Lung (tissue), 13 donors: Measurements from ENCODE around the gene NR2C2AP. TPM values are rescaled to one million over a fixed set of nuclear protein-coding genes. Genes with fewer than 3 reads are reported as not detected.

ENCODE experiments used
- ATAC-seq: fragments of 200-7000 bp; cut with Tn5 transposase; one replicate; pipeline ENCODE4 v1.9.1; 2020; ENCODE audit warnings: moderate number of reproducible peaks; ENCODE audit not compliant: insufficient read depth, low FRiP score
- DNase-seq, 3 donors: peaks; one replicate each; pipeline ENCODE4 v3.0.0-alpha.2; 2013 to 2017
- H3K27ac ChIP-seq, 2 donors: one replicate each; pipeline ENCODE4 v1.5.1; 2013; ENCODE audit warnings: mild to moderate bottlenecking in 2 of 2, moderate library complexity in 2 of 2, control low read depth in 1 of 2, inconsistent platforms in 1 of 2, low read depth in 1 of 2, low read length in 1 of 2
- H3K27me3 ChIP-seq, 3 donors: one replicate each; pipeline ENCODE4 v1.5.1; 2013; ENCODE audit warnings: low read length in 2 of 3; ENCODE audit not compliant: control insufficient read depth in 3 of 3, insufficient read depth in 3 of 3
- H3K36me3 ChIP-seq, 4 donors: one replicate each; pipeline ENCODE4 v1.5.1; 2013; ENCODE audit warnings: low read length in 4 of 4, mild to moderate bottlenecking in 1 of 4, moderate library complexity in 1 of 4; ENCODE audit not compliant: control insufficient read depth in 4 of 4, insufficient read depth in 4 of 4
- H3K4me1 ChIP-seq, 5 donors: one replicate each; pipeline ENCODE4 v1.5.1; 2013; ENCODE audit warnings: low read length in 5 of 5, mild to moderate bottlenecking in 2 of 5, moderate library complexity in 1 of 5; ENCODE audit not compliant: control insufficient read depth in 5 of 5, insufficient read depth in 5 of 5
- H3K4me3 ChIP-seq: one replicate; pipeline ENCODE4 v1.5.1; 2013; ENCODE audit warnings: mild to moderate bottlenecking, control low read depth, moderate library complexity
- H3K9ac ChIP-seq, 2 donors: one replicate each; pipeline ENCODE4 v1.5.1; 2013; ENCODE audit warnings: low read length in 2 of 2, control low read depth in 1 of 2; ENCODE audit not compliant: insufficient read depth in 1 of 2
- H3K9me3 ChIP-seq, 4 donors: one replicate each; pipeline ENCODE4 v1.5.1; 2013; ENCODE audit warnings: low read length in 3 of 4, mild to moderate bottlenecking in 1 of 4, moderate library complexity in 1 of 4; ENCODE audit not compliant: control insufficient read depth in 4 of 4, insufficient read depth in 3 of 4
- WGBS, 2 donors: extraction: QIAGEN DNeasy Blood & Tissue Kit; methylation state at CpG; one replicate each; pipeline ENCODE4 v1.1.7; 2013; 5-methylcytosine and 5-hydroxymethylcytosine counted together
- polyA plus RNA-seq, 2 donors: library from polyadenylated mRNA; stranded (reverse); fragments of 200-250 nt; gene quantifications; one replicate each; pipeline ENCODE4 v1.2.1, GENCODE V29; 2013
- small RNA-seq: library from RNA; depleted of rRNA; stranded (forward); fragments of <200 nt; gene quantifications from one replicate; pipeline ENCODE3, GENCODE V24; 2014; ENCODE audit warnings: low replicate concordance
- total RNA-seq, 2 donors: library from RNA; depleted of rRNA in 1 of 2; stranded (reverse); fragments of >200 nt in 1 of 2; gene quantifications; one replicate each; pipeline ENCODE4 v1.2.1, GENCODE V29; 2014 to 2021
- TF ChIP-seq, protein P1 (sequence below): IDR thresholded peaks from 2 replicates; pipeline ENCODE4 v1.5.1; 2012; ENCODE audit warnings: mild to moderate bottlenecking; ENCODE audit errors: control extremely low read depth, extremely low read depth
- donor health status: control.
- donor health status: control.
- donor health status: Bipolar disorder and iron deficiency.
- donor health status: healthy.
- donor health status: DM: yes; HTN: yes; CAD: no.

The NR2C2AP gene
- total and polyA plus RNA-seq, 4 donors, result 4.6 to 26.7 (median 21.2) TPM

GRCh38 chr19:19154768-19155494, 48.3 kb downstream of the NR2C2AP start:
- Histone ChIP-seq H3K27me3 (no peaks in the 10 kb centered on the region), H3K27ac (no peak overlapping the region), H3K9ac (no peak overlapping the region), H3K4me3 (no peak overlapping the region), H3K36me3 (peaks cover 0 to 6% (median 3%) of the 10 kb centered on the region in 4 donors), H3K4me1 (no peaks in the 10 kb centered on the region), H3K9me3 (no peaks in the 10 kb centered on the region)
- WGBS, 2 donors, result 95 to 97% methylated on average over 6 of the region's 6 CpGs
- DNase-seq (no peak), ATAC-seq (no peak)
- TF ChIP-seq, protein P1, sequence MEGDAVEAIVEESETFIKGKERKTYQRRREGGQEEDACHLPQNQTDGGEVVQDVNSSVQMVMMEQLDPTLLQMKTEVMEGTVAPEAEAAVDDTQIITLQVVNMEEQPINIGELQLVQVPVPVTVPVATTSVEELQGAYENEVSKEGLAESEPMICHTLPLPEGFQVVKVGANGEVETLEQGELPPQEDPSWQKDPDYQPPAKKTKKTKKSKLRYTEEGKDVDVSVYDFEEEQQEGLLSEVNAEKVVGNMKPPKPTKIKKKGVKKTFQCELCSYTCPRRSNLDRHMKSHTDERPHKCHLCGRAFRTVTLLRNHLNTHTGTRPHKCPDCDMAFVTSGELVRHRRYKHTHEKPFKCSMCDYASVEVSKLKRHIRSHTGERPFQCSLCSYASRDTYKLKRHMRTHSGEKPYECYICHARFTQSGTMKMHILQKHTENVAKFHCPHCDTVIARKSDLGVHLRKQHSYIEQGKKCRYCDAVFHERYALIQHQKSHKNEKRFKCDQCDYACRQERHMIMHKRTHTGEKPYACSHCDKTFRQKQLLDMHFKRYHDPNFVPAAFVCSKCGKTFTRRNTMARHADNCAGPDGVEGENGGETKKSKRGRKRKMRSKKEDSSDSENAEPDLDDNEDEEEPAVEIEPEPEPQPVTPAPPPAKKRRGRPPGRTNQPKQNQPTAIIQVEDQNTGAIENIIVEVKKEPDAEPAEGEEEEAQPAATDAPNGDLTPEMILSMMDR, result no peak

- ATAC-seq (no peak), DNase-seq (peak in 1 of 3 donors; percentile 24)
- H3K36me3 ChIP-seq, result peaks cover 0 to 14% (median 7%) of the 10 kb centered on the region in 4 donors
- H3K27ac ChIP-seq, result peak overlapping the region in 1 of 2 donors; percentile 21
- no peaks in the 10 kb centered on the region for H3K4me1 ChIP-seq
- TF ChIP-seq, protein P1, result no peak
- no peaks in the 10 kb centered on the region for H3K9me3 ChIP-seq
- H3K27me3 ChIP-seq, result no peaks in the 10 kb centered on the region
- WGBS, 2 donors, result 80 to 89% methylated on average over 13 of the region's 13 CpGs
- no peak overlapping the region for H3K9ac ChIP-seq
- no peak overlapping the region for H3K4me3 ChIP-seq
Observed at GRCh38 chr19:19152668-19153384, 50.4 kb downstream of the NR2C2AP start.

GRCh38 chr19:19151418-19151817, 51.8 kb downstream of the NR2C2AP start:
- Histone ChIP-seq H3K27me3 (no peaks in the 10 kb centered on the region), H3K4me3 (no peak overlapping the region), H3K4me1 (no peaks in the 10 kb centered on the region), H3K27ac (no peak overlapping the region), H3K9me3 (peaks cover 0 to 2% (median 0%) of the 10 kb centered on the region in 4 donors), H3K36me3 (peaks cover 0 to 25% (median 13%) of the 10 kb centered on the region in 4 donors), H3K9ac (no peak overlapping the region)
- ATAC-seq (no peak), DNase-seq (no peak)
- WGBS, 2 donors, result 80 to 82% methylated on average over 11 of the region's 11 CpGs
- TF ChIP-seq, protein P1, result no peak

Small RNA genes lying within 50 kb of the gene (small RNA-seq; reads per million reads assigned to genes)
- gene RNU6-1028P, result not detected

Other genes starting within 250 kb of the NR2C2AP start
- gene SUGP2, start 169.9 kb downstream of the NR2C2AP start, total RNA-seq, result 10 to 100 TPM; 55.2 to 73.4 TPM
- 10 to 100 TPM; 27.6 to 63.9 TPM for gene SUGP2, start 169.9 kb downstream of the NR2C2AP start, polyA plus RNA-seq
- gene ARMC6, start 169.8 kb downstream of the NR2C2AP start, total RNA-seq, result 10 to 100 TPM; 23.5 to 33.1 TPM
- 10 to 100 TPM; 31.2 to 33.3 TPM for gene ARMC6, start 169.8 kb downstream of the NR2C2AP start, polyA plus RNA-seq
- 10 to 100 TPM in 1 of 2 donors, 1 to 10 TPM in 1; 7.5 to 10.1 TPM for gene SLC25A42, start 139.4 kb downstream of the NR2C2AP start, total RNA-seq
- gene SLC25A42, start 139.4 kb downstream of the NR2C2AP start, polyA plus RNA-seq, result 1 to 10 TPM; 5.8 to 6.4 TPM
- gene TMEM161A, start 64.9 kb downstream of the NR2C2AP start, total RNA-seq, result 10 to 100 TPM; 18.1 to 32.2 TPM
- 10 to 100 TPM; 18.9 to 27.4 TPM for gene TMEM161A, start 64.9 kb downstream of the NR2C2AP start, polyA plus RNA-seq
- 1 to 10 TPM in 1 of 2 donors, under 1 TPM in 1; 0.63 to 1.8 TPM for gene MEF2B, start 33.2 kb downstream of the NR2C2AP start, total RNA-seq
- gene MEF2B, start 33.2 kb downstream of the NR2C2AP start, polyA plus RNA-seq, result under 1 TPM; 0.44 to 0.59 TPM
- 10 to 100 TPM; 10.0 to 41.4 TPM for gene BORCS8, start 11.3 kb downstream of the NR2C2AP start, total RNA-seq
- 10 to 100 TPM; 30.9 to 37.5 TPM for gene BORCS8, start 11.3 kb downstream of the NR2C2AP start, polyA plus RNA-seq
- gene RFXANK, start 11.2 kb downstream of the NR2C2AP start, total RNA-seq, result 10 to 100 TPM; 46.6 to 97.6 TPM
- gene RFXANK, start 11.2 kb downstream of the NR2C2AP start, polyA plus RNA-seq, result 100 to 1,000 TPM in 1 of 2 donors, 10 to 100 TPM in 1; 99.6 to 148 TPM
- under 1 TPM; 0.03 to 0.06 TPM for gene NCAN, start 8.5 kb upstream of the NR2C2AP start, total RNA-seq
- gene NCAN, start 8.5 kb upstream of the NR2C2AP start, polyA plus RNA-seq, result under 1 TPM in 1 of 2 donors, not detected in 1; 0.01 TPM
- 1 to 10 TPM in 1 of 2 donors, under 1 TPM in 1; 0.74 to 2.4 TPM for gene TM6SF2, start 69.9 kb upstream of the NR2C2AP start, total RNA-seq
- under 1 TPM; 0.23 to 0.33 TPM for gene TM6SF2, start 69.9 kb upstream of the NR2C2AP start, polyA plus RNA-seq
- gene SUGP1, start 117.1 kb upstream of the NR2C2AP start, total RNA-seq, result 10 to 100 TPM; 22.3 to 42.8 TPM
- 10 to 100 TPM; 27.9 to 29.5 TPM for gene SUGP1, start 117.1 kb upstream of the NR2C2AP start, polyA plus RNA-seq
- 10 to 100 TPM; 64.4 to 68.0 TPM for gene MAU2, start 117.4 kb upstream of the NR2C2AP start, total RNA-seq
- 10 to 100 TPM; 21.6 to 24.7 TPM for gene MAU2, start 117.4 kb upstream of the NR2C2AP start, polyA plus RNA-seq
- gene GATAD2A, start 202.3 kb upstream of the NR2C2AP start, total RNA-seq, result 10 to 100 TPM; 38.6 to 93.7 TPM
- 10 to 100 TPM; 30.6 to 36.2 TPM for gene GATAD2A, start 202.3 kb upstream of the NR2C2AP start, polyA plus RNA-seq